Suprapubic skin (tissue), 3 donors: ENCODE results near the gene FRA10AC1.

ENCODE experiments used
- POLR2A ChIP-seq, 2 donors: fragments of 450-650 bp; IDR thresholded peaks; one replicate each; pipeline ENCODE4 v1.6.1; 2017; ENCODE audit warnings: antibody characterized with exemption in 2 of 2, mild to moderate bottlenecking in 2 of 2, moderate library complexity in 2 of 2
- TF ChIP-seq, protein P1 (sequence below), 2 donors: fragments of 200-600 bp in 1 of 2; fragments of 450-650 bp in 1 of 2; sonication (generic) in 1 of 2; IDR thresholded peaks; one replicate each; pipeline ENCODE4 v1.5.1; 2016 to 2019; ENCODE audit warnings: antibody characterized with exemption in 2 of 2, mild to moderate bottlenecking in 1 of 2, moderate library complexity in 1 of 2

DNA sequence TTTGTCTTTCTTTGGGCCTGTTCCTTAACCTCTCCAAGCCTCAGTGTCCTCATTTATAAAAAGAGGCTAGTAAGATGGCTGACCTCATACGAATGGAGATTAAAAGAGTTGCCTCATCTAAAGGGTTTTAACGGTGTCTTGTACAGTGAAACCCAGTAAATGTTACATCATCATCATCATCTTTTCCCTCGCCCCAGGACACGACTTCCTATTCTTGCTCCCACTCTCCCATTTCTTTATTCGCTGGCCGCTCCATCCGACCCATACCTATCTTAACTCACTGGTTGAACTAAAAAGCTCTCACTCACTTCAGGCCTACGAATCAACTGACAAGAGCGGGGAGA lies 554 bp downstream of the FRA10AC1 start:
- TF ChIP-seq, protein P1, sequence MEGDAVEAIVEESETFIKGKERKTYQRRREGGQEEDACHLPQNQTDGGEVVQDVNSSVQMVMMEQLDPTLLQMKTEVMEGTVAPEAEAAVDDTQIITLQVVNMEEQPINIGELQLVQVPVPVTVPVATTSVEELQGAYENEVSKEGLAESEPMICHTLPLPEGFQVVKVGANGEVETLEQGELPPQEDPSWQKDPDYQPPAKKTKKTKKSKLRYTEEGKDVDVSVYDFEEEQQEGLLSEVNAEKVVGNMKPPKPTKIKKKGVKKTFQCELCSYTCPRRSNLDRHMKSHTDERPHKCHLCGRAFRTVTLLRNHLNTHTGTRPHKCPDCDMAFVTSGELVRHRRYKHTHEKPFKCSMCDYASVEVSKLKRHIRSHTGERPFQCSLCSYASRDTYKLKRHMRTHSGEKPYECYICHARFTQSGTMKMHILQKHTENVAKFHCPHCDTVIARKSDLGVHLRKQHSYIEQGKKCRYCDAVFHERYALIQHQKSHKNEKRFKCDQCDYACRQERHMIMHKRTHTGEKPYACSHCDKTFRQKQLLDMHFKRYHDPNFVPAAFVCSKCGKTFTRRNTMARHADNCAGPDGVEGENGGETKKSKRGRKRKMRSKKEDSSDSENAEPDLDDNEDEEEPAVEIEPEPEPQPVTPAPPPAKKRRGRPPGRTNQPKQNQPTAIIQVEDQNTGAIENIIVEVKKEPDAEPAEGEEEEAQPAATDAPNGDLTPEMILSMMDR (IDR thresholded peaks at IDR 0.05) = no peak
- TF ChIP-seq POLR2A (IDR thresholded peaks at IDR 0.05) = no peak
